HG03571 (cell line): ENCODE results near the gene CD74.
"Not testable (repeated sequence)": the region's sequence is repeated elsewhere in the genome, so short reads cannot be mapped to it uniquely, and the experiment has no call there.

Experiments
- ATAC-seq: cut with Tn5 transposase; IDR thresholded peaks from one replicate; pipeline ENCODE4 v1.9.1; 2021; ENCODE audit not compliant: unreplicated experiment

The CD74 gene

GRCh38 chr5:150412319-150413175 is at the start of gene CD74:
Gene CD74, minus strand, starts transcription at chr5:150412910. Its CDS starts 161 bp downstream, at chr5:150412749.
- peak; percentile 71 for ATAC-seq

- peak; percentile 76 for ATAC-seq
Observed at GRCh38 chr5:150461231-150461630, 48.5 kb upstream of the CD74 start.

GRCh38 chr5:150460781-150461180 is 48.1 kb upstream of the CD74 start:
- ATAC-seq: peak; percentile 8

- peak; percentile 68 for ATAC-seq
Observed at GRCh38 chr5:150458802-150459557, 46.3 kb upstream of the CD74 start.

- no peak for ATAC-seq
Observed at GRCh38 chr5:150457562-150458240, 45.0 kb upstream of the CD74 start.

GRCh38 chr5:150457121-150457520 is 44.4 kb upstream of the CD74 start:
- ATAC-seq: no peak

- no peak for ATAC-seq
Observed at GRCh38 chr5:150454492-150455229, 42.0 kb upstream of the CD74 start.

- not testable (repeated sequence) for ATAC-seq
Observed at GRCh38 chr5:150454027-150454426, 41.3 kb upstream of the CD74 start.

- ATAC-seq: no peak
Observed at GRCh38 chr5:150452914-150453313, 40.2 kb upstream of the CD74 start.

- no peak for ATAC-seq
Observed at GRCh38 chr5:150451594-150451993, 38.9 kb upstream of the CD74 start.

- peak; percentile 93 for ATAC-seq
Observed at GRCh38 chr5:150449517-150450339, 37.0 kb upstream of the CD74 start, which contains the start of gene RPS14. Gene RPS14, minus strand, starts transcription at chr5:150449739. Its CDS starts 2,006 bp downstream, at chr5:150447733.

GRCh38 chr5:150448952-150449516 is 36.3 kb upstream of the CD74 start:
- peak; percentile 22 for ATAC-seq

- no peak for ATAC-seq
Observed at GRCh38 chr5:150448334-150448733, 35.6 kb upstream of the CD74 start.

GRCh38 chr5:150447188-150447587 is 34.5 kb upstream of the CD74 start:
- no peak for ATAC-seq

GRCh38 chr5:150446583-150446982 is 33.9 kb upstream of the CD74 start:
- no peak for ATAC-seq

GRCh38 chr5:150446088-150446487 is 33.4 kb upstream of the CD74 start:
- ATAC-seq: no peak

- no peak for ATAC-seq
Observed at GRCh38 chr5:150444770-150445169, 32.1 kb upstream of the CD74 start.

- ATAC-seq: no peak
Observed at GRCh38 chr5:150443242-150444075, 30.7 kb upstream of the CD74 start.

- no peak for ATAC-seq
Observed at GRCh38 chr5:150442699-150443080, 30.0 kb upstream of the CD74 start.
